ENCODE data around the gene LMO7. TPM values are rescaled to one million over a fixed set of nuclear protein-coding genes. Genes with fewer than 3 reads are reported as not detected.
"Not testable (repeated sequence)": the region's sequence is repeated elsewhere in the genome, so short reads cannot be mapped to it uniquely, and the experiment has no call there.

LMO7 gene
- polyA plus RNA-seq, 1 experiment, result 76.9 TPM

GRCh38 chr13:75779393-75779792 is 143.3 kb downstream of the LMO7 start:
- Histone ChIP-seq H3K27ac (ENCODE audit: low read depth, low read length) (no peak overlapping the region), H3K9me3 (ENCODE audit: control insufficient read depth, insufficient read depth, low read length) (no peaks in the 10 kb centered on the region; the same call in 1 of the 2 replicates), H3K27me3 (ENCODE audit: control insufficient read depth, insufficient read depth, low read length) (no peaks in the 10 kb centered on the region), H3K4me3 (ENCODE audit: low read depth, low read length) (no peak overlapping the region)
- ChIA-PET POLR2A (no interaction called here), CTCF (interaction anchor here (1.3 kb wide), 1 partner anchor 84 kb away, joined by 6 read pairs; no protein-coding TSS in a partner anchor)
- DNase-seq (ENCODE audit: low read depth, low spot score), result no peak
- TF ChIP-seq CTCF (IDR thresholded peaks at IDR 0.05; ENCODE audit: low read depth, low read length), result no peak

GRCh38 chr13:75780103-75780502 is 144.0 kb downstream of the LMO7 start:
- DNase-seq (ENCODE audit: low read depth, low spot score); H3K9me3 ChIP-seq (ENCODE audit: control insufficient read depth, insufficient read depth, low read length); POLR2A ChIA-PET; H3K27ac ChIP-seq (ENCODE audit: low read depth, low read length); H3K27me3 ChIP-seq (ENCODE audit: control insufficient read depth, insufficient read depth, low read length); H3K4me3 ChIP-seq (ENCODE audit: low read depth, low read length): not testable (repeated sequence)
- CTCF ChIA-PET, result interaction anchor here (1.3 kb wide), 1 partner anchor 84 kb away, joined by 6 read pairs; no protein-coding TSS in a partner anchor

- POLR2A ChIA-PET, result no interaction called here
- H3K4me3 ChIP-seq (ENCODE audit: low read depth, low read length), result no peak overlapping the region
- H3K27me3 ChIP-seq (ENCODE audit: control insufficient read depth, insufficient read depth, low read length), result no peaks in the 10 kb centered on the region
- no peak for DNase-seq (ENCODE audit: low read depth, low spot score)
- no peaks in the 10 kb centered on the region for H3K9me3 ChIP-seq (ENCODE audit: control insufficient read depth, insufficient read depth, low read length)
- CTCF ChIA-PET, result interaction anchor here (3.0 kb wide), 1 partner anchor 87 kb away, joined by 13 read pairs; no protein-coding TSS in a partner anchor
- TF ChIP-seq CTCF (IDR thresholded peaks at IDR 0.05; ENCODE audit: low read depth, low read length), result no peak
- no peak overlapping the region for H3K27ac ChIP-seq (ENCODE audit: low read depth, low read length)
Observed at GRCh38 chr13:75782985-75783384, 146.9 kb downstream of the LMO7 start.

- H3K27ac ChIP-seq (ENCODE audit: low read depth, low read length), result no peak overlapping the region
- ChIA-PET POLR2A (interaction anchor here (0.7 kb wide), 1 partner anchor 27 kb away, joined by 3 read pairs; no protein-coding TSS in a partner anchor), CTCF (interaction anchor here (3.0 kb wide), 1 partner anchor 88 kb away, joined by 13 read pairs; no protein-coding TSS in a partner anchor)
- no peak for TF ChIP-seq CTCF (IDR thresholded peaks at IDR 0.05; ENCODE audit: low read depth, low read length)
- H3K9me3 ChIP-seq (ENCODE audit: control insufficient read depth, insufficient read depth, low read length), result no peaks in the 10 kb centered on the region
- no peak for DNase-seq (ENCODE audit: low read depth, low spot score)
- H3K27me3 ChIP-seq (ENCODE audit: control insufficient read depth, insufficient read depth, low read length), result no peaks in the 10 kb centered on the region
- no peak overlapping the region for H3K4me3 ChIP-seq (ENCODE audit: low read depth, low read length)
Observed at GRCh38 chr13:75784003-75784402, 147.9 kb downstream of the LMO7 start.

GRCh38 chr13:75785130-75785529 is 149.0 kb downstream of the LMO7 start:
- Histone ChIP-seq H3K27ac (ENCODE audit: low read depth, low read length) (no peak overlapping the region), H3K27me3 (ENCODE audit: control insufficient read depth, insufficient read depth, low read length) (no peaks in the 10 kb centered on the region), H3K4me3 (ENCODE audit: low read depth, low read length) (no peak overlapping the region), H3K9me3 (ENCODE audit: control insufficient read depth, insufficient read depth, low read length) (no peaks in the 10 kb centered on the region)
- ChIA-PET POLR2A (no interaction called here), CTCF (no interaction called here)
- no peak for TF ChIP-seq CTCF (IDR thresholded peaks at IDR 0.05; ENCODE audit: low read depth, low read length)
- no peak for DNase-seq (ENCODE audit: low read depth, low spot score)
